H1 (cell line): ENCODE measurements around the gene ADAM19. TPM values are rescaled to one million over a fixed set of nuclear protein-coding genes. Genes with fewer than 3 reads are reported as not detected.

Experiments used
- CTCF ChIA-PET: fragments of 300-600 bp; sonication (Branson Sonifier 250); formaldehyde crosslinking; loops from one replicate; lab custom pipeline; 2021; ENCODE audit not compliant: partially characterized antibody; lab: Charles Lee
- POLR2A ChIA-PET: fragments of 300-600 bp; sonication (Branson Sonifier 250); formaldehyde crosslinking; loops from one replicate; lab custom pipeline; 2021; ENCODE audit warnings: inconsistent platforms; ENCODE audit not compliant: partially characterized antibody; lab: Charles Lee
- DNase-seq, 2 experiments: peaks; one replicate each; pipeline versions ENCODE4 v3.0.0 to v3.0.0-alpha.2; 2010 to 2022; ENCODE audit warnings: low spot score in 2 of 2, low read depth in 1 of 2, mixed read lengths in 1 of 2
- FAIRE-seq: peaks from 2 replicates; lab custom pipeline; 2011; peaks lifted over from hg19 to GRCh38; lab: Jason Lieb, UNC
- H2AFZ ChIP-seq: 2 replicates; pipeline ENCODE4 v1.8.1; 2012; ENCODE audit warnings: low read length, inconsistent platforms
- H2AK5ac ChIP-seq: 2 replicates; pipeline ENCODE4 v1.6.1; 2013; ENCODE audit warnings: low read depth, low read length
- H2BK120ac ChIP-seq: replicated peaks from 2 replicates; pipeline ENCODE3; 2013; ENCODE audit warnings: low read depth, low read length, inconsistent platforms
- H2BK12ac ChIP-seq: 2 replicates; pipeline ENCODE4 v1.6.1; 2013; ENCODE audit warnings: low read depth, low read length
- H2BK15ac ChIP-seq: 2 replicates; pipeline ENCODE4 v1.6.1; 2013; ENCODE audit warnings: low read length
- H2BK20ac ChIP-seq: 2 replicates; pipeline ENCODE4 v1.6.1; 2013; ENCODE audit warnings: low read length
- H2BK5ac ChIP-seq: 2 replicates; pipeline ENCODE4 v1.6.1; 2013; ENCODE audit warnings: low read depth, low read length
- H3K14ac ChIP-seq: 2 replicates; pipeline ENCODE4 v1.6.1; 2013; ENCODE audit warnings: inconsistent platforms; ENCODE audit not compliant: insufficient read length
- H3K18ac ChIP-seq: 2 replicates; pipeline ENCODE4 v1.6.1; 2013; ENCODE audit warnings: low read length; ENCODE audit errors: extremely low read depth
- H3K23ac ChIP-seq: 2 replicates; pipeline ENCODE4 v1.6.1; 2013; ENCODE audit warnings: inconsistent platforms; ENCODE audit not compliant: insufficient read length
- H3K23me2 ChIP-seq: 2 replicates; pipeline ENCODE4 v1.6.1; 2013; ENCODE audit warnings: low read depth, low read length
- H3K27ac ChIP-seq: 2 replicates; pipeline ENCODE4 v1.6.1; 2011; ENCODE audit warnings: low read depth, low read length, inconsistent platforms
- H3K27me3 ChIP-seq, 4 experiments: replicated peaks in 1 of 4; 1 replicate in 1 of 4; 2 replicates in 3 of 4; pipeline versions ENCODE4 v1.6.1 to v1.8.1; 2011 to 2013; ENCODE audit warnings: low read length in 3 of 4, mild to moderate bottlenecking in 3 of 4, inconsistent platforms in 2 of 4, mixed read lengths in 2 of 4, moderate library complexity in 1 of 4; ENCODE audit not compliant: control insufficient read depth in 3 of 4, insufficient read depth in 3 of 4; ENCODE audit errors: extremely low read depth in 1 of 4
- H3K36me3 ChIP-seq, 4 experiments: 2 replicates each; pipeline versions ENCODE4 v1.6.1 to v1.8.1; 2011 to 2013; ENCODE audit warnings: mild to moderate bottlenecking in 4 of 4, low read length in 3 of 4, moderate library complexity in 2 of 4, control low read depth in 1 of 4, inconsistent platforms in 1 of 4; ENCODE audit not compliant: insufficient read depth in 4 of 4, control insufficient read depth in 2 of 4
- H3K4ac ChIP-seq: replicated peaks from 2 replicates; pipeline ENCODE3; 2013; ENCODE audit warnings: low read length, low read depth, mixed read lengths, inconsistent platforms; ENCODE audit not compliant: insufficient read length
- H3K4me1 ChIP-seq, 4 experiments: replicated peaks in 1 of 4; 1 replicate in 1 of 4; 2 replicates in 3 of 4; pipeline versions ENCODE4 v1.6.1 to v1.8.1; 2011 to 2013; ENCODE audit warnings: low read length in 3 of 4, inconsistent platforms in 2 of 4, mixed read lengths in 1 of 4; ENCODE audit not compliant: insufficient read depth in 4 of 4, control insufficient read depth in 3 of 4
- H3K4me2 ChIP-seq, 2 experiments: 2 replicates each; pipeline versions ENCODE4 v1.6.1 to v1.8.1; 2011 to 2013; ENCODE audit warnings: low read depth in 2 of 2, low read length in 2 of 2, control low read depth in 1 of 2, inconsistent platforms in 1 of 2, mild to moderate bottlenecking in 1 of 2; ENCODE audit not compliant: insufficient read depth in 1 of 2
- H3K4me3 ChIP-seq, 4 experiments: fragments of 200-600, 300-600 bp in 1 of 4; sonication (generic), shearing (Covaris generic), sonication (Bioruptor Twin) in 1 of 4; 2 replicates each; pipeline versions ENCODE4 v1.5.1 to v1.8.1; 2011 to 2016; ENCODE audit warnings: low read length in 4 of 4, low read depth in 3 of 4, control low read depth in 2 of 4, inconsistent platforms in 2 of 4, mild to moderate bottlenecking in 2 of 4, mixed read lengths in 1 of 4, moderate library complexity in 1 of 4; ENCODE audit not compliant: insufficient read depth in 2 of 4; ENCODE audit errors: extremely low read depth in 1 of 4
- H3K56ac ChIP-seq: replicated peaks from 2 replicates; pipeline ENCODE3; 2013; ENCODE audit warnings: low read depth, mild to moderate bottlenecking, mixed read lengths, low read length, inconsistent platforms; ENCODE audit not compliant: insufficient read length
- H3K79me1 ChIP-seq: 2 replicates; pipeline ENCODE4 v1.6.1; 2013; ENCODE audit warnings: low read depth, low read length, control low read depth
- H3K79me2 ChIP-seq, 2 experiments: 2 replicates each; pipeline versions ENCODE4 v1.6.1 to v1.8.1; 2012 to 2013; ENCODE audit warnings: low read length in 2 of 2, mild to moderate bottlenecking in 2 of 2, inconsistent platforms in 1 of 2; ENCODE audit not compliant: insufficient read depth in 2 of 2, control insufficient read depth in 1 of 2
- H3K9ac ChIP-seq, 4 experiments: replicated peaks in 1 of 4; 1 replicate in 1 of 4; 2 replicates in 3 of 4; pipeline versions ENCODE4 v1.6.1 to v1.8.1; 2011 to 2013; ENCODE audit warnings: low read depth in 3 of 4, low read length in 3 of 4, control low read depth in 2 of 4, mild to moderate bottlenecking in 2 of 4, moderate library complexity in 2 of 4, inconsistent platforms in 1 of 4; ENCODE audit errors: extremely low read depth in 1 of 4
- H3K9me3 ChIP-seq, 2 experiments: 2 replicates each; pipeline versions ENCODE4 v1.6.1 to v1.8.1; 2012 to 2013; ENCODE audit warnings: mild to moderate bottlenecking in 2 of 2, moderate library complexity in 2 of 2, control low read depth in 1 of 2, inconsistent platforms in 1 of 2, low read depth in 1 of 2, low read length in 1 of 2, mixed read lengths in 1 of 2; ENCODE audit not compliant: insufficient read depth in 2 of 2
- H4K20me1 ChIP-seq, 2 experiments: replicated peaks in 1 of 2; 2 replicates each; pipeline versions ENCODE3 to v1.8.1; 2011 to 2013; ENCODE audit warnings: inconsistent platforms in 2 of 2, low read length in 2 of 2, mild to moderate bottlenecking in 1 of 2; ENCODE audit not compliant: insufficient read depth in 2 of 2, control insufficient read depth in 1 of 2
- H4K5ac ChIP-seq: 2 replicates; pipeline ENCODE4 v1.6.1; 2013; ENCODE audit warnings: low read length, low read depth, mixed read lengths, inconsistent platforms; ENCODE audit not compliant: insufficient read length
- H4K8ac ChIP-seq: 2 replicates; pipeline ENCODE4 v1.8.0; 2013; ENCODE audit warnings: mild to moderate bottlenecking, moderate library complexity, low read length, inconsistent platforms; ENCODE audit not compliant: insufficient read depth; ENCODE audit errors: extremely low read depth
- H4K91ac ChIP-seq: replicated peaks from 2 replicates; pipeline ENCODE3; 2013; ENCODE audit warnings: low read length, mixed read lengths, inconsistent platforms; ENCODE audit not compliant: insufficient read length
- CBX8 ChIP-seq: fragments of 300-800, 300-1000 bp; sonication (generic); IDR thresholded peaks from 2 replicates; pipeline ENCODE4 v1.7.1; 2016; ENCODE audit warnings: low read depth, low read length, borderline replicate concordance
- CTBP2 ChIP-seq: IDR thresholded peaks from 2 replicates; pipeline ENCODE4 v1.7.0; 2011; ENCODE audit warnings: borderline replicate concordance, mild to moderate bottlenecking, moderate library complexity, mixed read lengths, low read length; ENCODE audit not compliant: insufficient read depth, insufficient read length
- EGR1 ChIP-seq: IDR thresholded peaks from 2 replicates; pipeline ENCODE4 v1.6.1; 2011; ENCODE audit warnings: low read depth, low read length, borderline replicate concordance
- EZH2 ChIP-seq: fragments of 200-600 bp; sonication (generic); IDR thresholded peaks from 2 replicates; pipeline ENCODE4 v1.7.1; 2012; ENCODE audit warnings: low read depth, mild to moderate bottlenecking, moderate library complexity, low read length, inconsistent platforms; ENCODE audit not compliant: severe bottlenecking
- FOSL1 ChIP-seq: IDR thresholded peaks from 2 replicates; pipeline ENCODE4 v1.6.1; 2011; ENCODE audit warnings: mild to moderate bottlenecking, low read depth, low read length, moderate library complexity; ENCODE audit not compliant: insufficient read depth
- JUN ChIP-seq: IDR thresholded peaks from 2 replicates; pipeline ENCODE4 v1.6.1; 2011; ENCODE audit warnings: low read depth, mild to moderate bottlenecking, improper control_type of control experiment, low read length
- NANOG ChIP-seq: IDR thresholded peaks from 2 replicates; pipeline ENCODE4 v1.6.1; 2011; ENCODE audit warnings: low read length, low read depth, mild to moderate bottlenecking, inconsistent platforms; ENCODE audit not compliant: insufficient read depth, poor library complexity, severe bottlenecking
- RBBP5 ChIP-seq: IDR thresholded peaks from 2 replicates; pipeline ENCODE4 v1.7.1; 2012; ENCODE audit warnings: low read depth, mild to moderate bottlenecking, inconsistent platforms, low read length, moderate library complexity, borderline replicate concordance
- SAP30 ChIP-seq: fragments of 300-600 bp; sonication (generic); IDR thresholded peaks from 2 replicates; pipeline ENCODE4 v1.7.1; 2012; ENCODE audit warnings: low read length, moderate library complexity, mild to moderate bottlenecking, inconsistent platforms; ENCODE audit not compliant: insufficient read depth, insufficient replicate concordance
- SP4 ChIP-seq: IDR thresholded peaks from 2 replicates; pipeline ENCODE4 v1.6.1; 2012; ENCODE audit warnings: low read length, inconsistent platforms
- TEAD4 ChIP-seq: IDR thresholded peaks from 2 replicates; pipeline ENCODE4 v1.6.1; 2012; ENCODE audit warnings: low read depth, low read length, inconsistent platforms, mixed read lengths
- WGBS, 2 experiments: shearing (Covaris generic) in 1 of 2; methylation state at CpG; one replicate each; pipeline versions ENCODE4 v1.1.6 to v1.1.7; 2013 to 2015; ENCODE audit warnings: low lambda C conversion rate in 2 of 2, mixed read lengths in 2 of 2, inconsistent platforms in 1 of 2, low coverage in 1 of 2, missing lambda C conversion rate in 1 of 2; ENCODE audit not compliant: insufficient replicate concordance in 2 of 2, insufficient coverage in 1 of 2, insufficient read length in 1 of 2; ENCODE audit errors: extremely low coverage in 1 of 2, missing lambda C conversion rate in 1 of 2; 5-methylcytosine and 5-hydroxymethylcytosine counted together
- polyA plus RNA-seq, 7 experiments: library from polyadenylated mRNA; depleted of rRNA in 3 of 7; stranded (reverse) in 5 of 7; unstranded in 2 of 7; fragments of >200 nt in 5 of 7; fragments of 200-250 nt in 2 of 7; gene quantifications; 1 replicate in 5 of 7; 2 replicates in 1 of 7; 4 replicates in 1 of 7; pipeline versions ENCODE4 v1.2.1 to v1.2.3, GENCODE V29; 2011 to 2013; ENCODE audit warnings: missing spikeins in 2 of 7, mixed read lengths in 2 of 7
- total RNA-seq: library from RNA; stranded (reverse); fragmentation: NEBNext Ultra II Directional; extraction: Animal tissue kit (Norgen Biotek cat#: 25700); gene quantifications from 2 replicates; pipeline ENCODE4 v1.2.1, GENCODE V29; 2021

The ADAM19 gene
- total and polyA plus RNA-seq, 2 of the 8 experiments (the other 6 are each of a cell fraction or from before 2014, with no cell fraction given), result 6.5 to 22.7 TPM

DNA sequence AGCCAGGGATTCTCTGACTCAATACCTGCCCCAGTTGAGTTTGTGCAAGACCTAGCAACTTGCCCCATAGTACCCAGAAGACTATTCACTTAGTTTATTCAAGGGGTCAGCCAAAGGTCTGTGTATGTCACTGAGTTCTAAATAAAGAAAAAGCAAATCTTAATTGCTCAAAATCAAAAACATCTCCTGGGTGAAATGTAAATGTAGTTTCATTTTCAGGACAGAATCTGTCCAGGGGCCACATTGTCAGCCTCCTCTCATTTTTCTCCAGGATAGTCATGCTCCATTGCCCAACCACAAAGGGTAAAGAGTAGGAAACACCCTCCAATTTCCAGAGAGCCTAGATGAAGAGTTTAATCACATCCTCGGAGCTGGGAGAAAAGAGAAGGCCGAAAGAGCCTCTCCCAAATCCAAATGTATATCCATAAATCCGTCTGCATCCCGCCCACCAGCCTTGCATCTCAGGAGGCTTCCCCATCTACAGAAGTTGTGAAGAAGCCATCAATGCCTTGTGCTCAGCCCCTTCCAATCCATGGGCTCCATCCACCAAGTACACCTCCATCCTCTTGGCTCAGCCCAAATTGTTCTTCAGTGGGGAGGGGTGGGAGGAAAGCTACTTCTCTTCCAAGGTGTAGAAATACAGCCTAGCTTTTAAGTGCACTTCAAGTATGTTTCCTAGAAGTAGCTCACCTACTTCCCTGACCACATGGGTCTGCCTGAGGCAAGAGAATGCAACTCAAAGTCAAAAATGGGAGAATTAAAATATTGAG is 26.9 kb downstream of the ADAM19 start:
- no peak overlapping the region for H3K56ac ChIP-seq
- no peak overlapping the region for H2AK5ac ChIP-seq
- no peak overlapping the region for H3K23ac ChIP-seq
- H4K91ac ChIP-seq, result no peak overlapping the region
- no peak overlapping the region for H2BK15ac ChIP-seq
- H3K79me2 ChIP-seq, result no peaks in the 10 kb centered on the region
- H3K9ac ChIP-seq, result no peak overlapping the region
- H3K79me1 ChIP-seq, result no peaks in the 10 kb centered on the region; the same call in 1 of the 2 replicates
- H3K18ac ChIP-seq, result no peak overlapping the region
- H2AFZ ChIP-seq, result no peak overlapping the region
- no peaks in the 10 kb centered on the region for H3K4me1 ChIP-seq
- no peak overlapping the region for H3K4me2 ChIP-seq
- no peak overlapping the region for H3K14ac ChIP-seq
- H4K8ac ChIP-seq, result no peak overlapping the region
- no peaks in the 10 kb centered on the region for H4K20me1 ChIP-seq
- H3K27ac ChIP-seq, result no peak overlapping the region
- 88% methylated on average over 4 of the region's 4 CpGs; no CpG with 5 or more reads in 1 of the 2 experiments for WGBS, 2 experiments
- no peaks in the 10 kb centered on the region for H3K23me2 ChIP-seq
- no peak overlapping the region for H2BK5ac ChIP-seq
- no peak overlapping the region for H3K4me3 ChIP-seq
- no peaks in the 10 kb centered on the region for H3K9me3 ChIP-seq
- H2BK120ac ChIP-seq, result no peak overlapping the region
- H2BK20ac ChIP-seq, result no peak overlapping the region
- H4K5ac ChIP-seq, result no peak overlapping the region
- FAIRE-seq, result no peak
- POLR2A ChIA-PET, result no interaction called here
- no peak for DNase-seq
- H3K4ac ChIP-seq, result no peak overlapping the region
- H3K27me3 ChIP-seq, result no peaks in the 10 kb centered on the region
- H2BK12ac ChIP-seq, result no peak overlapping the region
- H3K36me3 ChIP-seq, result no peaks in the 10 kb centered on the region
- CTCF ChIA-PET, result no interaction called here
- no peak for TF ChIP-seq NANOG
- no peak for TF ChIP-seq FOSL1
- TF ChIP-seq CBX8, result no peak
- TF ChIP-seq RBBP5, result no peak
- TF ChIP-seq TEAD4, result no peak
- no peak for TF ChIP-seq EGR1
- no peak for TF ChIP-seq JUN
- TF ChIP-seq EZH2, result no peak
- TF ChIP-seq SP4, result no peak
- no peak for TF ChIP-seq CTBP2
- TF ChIP-seq SAP30, result no peak
